HG03460 (cell line): ENCODE results near the gene IFITM5.
A peak's percentile ranks its signal among the peaks of the same experiment; 100 is the strongest.
"Not testable (repeated sequence)": the region's sequence is repeated elsewhere in the genome, so short reads cannot be mapped to it uniquely, and the experiment has no call there.

Source experiments
- ATAC-seq: cut with Tn5 transposase; IDR thresholded peaks from one replicate; pipeline ENCODE4 v1.9.1; 2021; ENCODE audit not compliant: unreplicated experiment

The IFITM5 gene

DNA sequence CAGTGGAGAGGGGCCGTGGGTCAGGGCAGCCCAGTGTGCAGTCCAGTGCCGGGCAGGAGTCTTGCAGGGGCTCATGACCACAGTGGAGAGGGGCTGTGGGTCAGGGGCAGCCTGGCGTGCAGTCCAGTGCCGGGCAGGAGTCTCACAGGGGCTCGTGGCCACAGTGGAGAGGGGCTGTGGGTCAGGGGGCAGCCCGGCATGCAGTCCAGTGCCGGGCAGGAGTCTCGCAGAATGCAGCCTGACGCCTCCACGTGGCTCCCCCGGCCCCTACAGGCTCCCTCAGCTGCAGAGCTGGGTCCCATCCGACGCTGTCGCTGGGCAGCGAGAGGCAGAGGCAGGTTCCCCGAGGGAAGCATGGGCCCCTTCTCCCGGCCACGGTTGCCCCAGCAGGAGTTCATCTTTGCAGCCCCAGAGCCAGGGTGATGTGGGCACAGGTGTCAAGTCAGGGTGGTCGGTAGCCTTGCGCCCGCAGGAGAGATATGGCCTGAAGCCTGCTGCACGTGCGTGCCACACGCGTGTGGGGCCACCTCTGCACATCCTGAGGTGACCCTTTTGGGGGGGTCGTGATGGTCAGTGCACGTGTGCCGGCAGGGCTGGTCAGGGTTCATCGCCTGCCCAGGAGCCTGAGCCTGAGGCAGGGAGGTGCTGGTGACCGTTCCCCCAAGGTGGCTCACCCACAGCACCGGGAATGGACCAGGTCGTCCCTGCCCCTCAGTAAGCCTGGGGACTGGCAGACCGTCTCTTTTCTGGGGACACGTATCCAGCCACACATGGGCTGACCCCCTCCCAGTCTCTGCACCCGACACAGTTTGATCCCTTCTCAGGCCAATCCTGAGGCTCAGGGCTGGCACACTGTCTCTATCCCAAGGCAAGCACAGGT lies 2.9 kb downstream of the IFITM5 start:
- ATAC-seq: no peak

GRCh38 chr11:295351-296170 lies 3.8 kb downstream of the IFITM5 start:
- no peak for ATAC-seq

- no peak for ATAC-seq
These were observed 4.5 kb downstream of the IFITM5 start for GRCh38 chr11:294780-295179.

- no peak for ATAC-seq
These were observed 5.3 kb downstream of the IFITM5 start for GRCh38 chr11:293852-294661.

DNA sequence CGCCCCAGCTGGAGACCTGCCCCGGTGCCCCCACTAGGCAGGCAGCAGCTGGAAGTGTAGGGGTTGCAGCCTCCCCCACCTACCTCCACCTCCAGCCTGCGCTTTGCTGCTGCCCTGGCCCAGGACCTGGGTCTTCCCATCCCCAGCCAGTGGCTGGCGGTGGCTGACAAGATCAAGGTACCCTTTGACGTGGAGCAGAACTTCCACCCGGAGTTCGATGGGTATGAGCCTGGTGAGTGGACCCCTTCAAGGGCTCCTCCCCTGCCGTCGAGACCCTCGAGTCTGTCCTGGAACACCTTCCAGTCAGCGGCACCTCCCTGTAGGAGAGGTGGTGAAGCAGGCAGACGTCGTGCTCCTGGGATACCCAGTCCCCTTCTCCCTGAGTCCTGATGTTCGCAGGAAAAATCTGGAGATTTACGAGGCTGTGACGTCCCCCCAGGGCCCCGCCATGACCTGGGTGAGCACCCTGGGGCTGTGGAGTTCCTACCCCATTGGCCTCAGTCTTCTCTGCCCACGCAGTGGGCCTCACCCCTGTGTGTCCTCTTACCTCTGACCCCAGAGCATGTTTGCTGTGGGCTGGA lies 6.0 kb downstream of the IFITM5 start:
- ATAC-seq: no peak

DNA sequence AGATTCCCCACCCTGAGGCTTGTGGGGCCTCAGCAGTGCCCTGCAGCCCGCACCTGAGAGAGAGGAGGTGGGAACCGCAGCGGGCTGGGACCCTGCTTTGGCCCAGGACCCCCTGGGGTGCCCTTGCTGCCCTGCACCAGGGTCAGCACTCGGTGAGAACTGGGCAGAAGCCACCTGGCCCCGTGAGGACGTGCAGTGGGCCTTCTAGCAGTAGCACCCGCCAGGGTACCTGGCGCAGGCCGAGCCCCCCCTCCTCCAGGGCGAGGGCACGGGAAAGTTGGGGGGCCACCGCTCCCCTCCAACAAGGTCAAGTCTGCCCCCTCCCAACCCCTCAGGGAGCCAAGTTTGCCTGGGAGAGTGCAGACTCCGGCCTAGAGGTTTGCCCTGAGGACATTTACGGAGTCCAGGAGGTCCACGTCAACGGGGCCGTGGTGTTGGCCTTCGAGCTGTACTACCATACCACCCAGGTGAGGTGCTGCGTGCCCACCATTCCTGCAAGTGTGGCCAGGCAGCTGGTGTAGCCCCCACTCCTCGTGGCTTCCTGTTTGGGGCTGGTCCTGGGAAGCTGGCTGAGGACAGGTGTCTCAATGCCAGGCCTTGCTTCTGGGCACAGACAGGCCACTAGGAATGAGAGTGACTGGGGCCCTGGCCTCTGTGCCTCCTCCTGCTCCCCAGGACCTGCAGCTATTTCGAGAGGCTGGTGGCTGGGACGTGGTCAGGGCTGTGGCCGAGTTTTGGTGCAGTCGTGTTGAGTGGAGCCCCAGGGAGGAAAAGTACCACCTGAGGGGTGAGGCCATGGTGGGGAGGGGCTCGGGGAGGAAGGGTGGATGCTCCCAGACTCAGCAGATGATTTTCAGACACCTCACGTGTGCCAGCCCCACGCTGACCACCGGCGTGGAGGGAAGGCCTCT lies 6.9 kb downstream of the IFITM5 start:
- ATAC-seq: no peak

DNA sequence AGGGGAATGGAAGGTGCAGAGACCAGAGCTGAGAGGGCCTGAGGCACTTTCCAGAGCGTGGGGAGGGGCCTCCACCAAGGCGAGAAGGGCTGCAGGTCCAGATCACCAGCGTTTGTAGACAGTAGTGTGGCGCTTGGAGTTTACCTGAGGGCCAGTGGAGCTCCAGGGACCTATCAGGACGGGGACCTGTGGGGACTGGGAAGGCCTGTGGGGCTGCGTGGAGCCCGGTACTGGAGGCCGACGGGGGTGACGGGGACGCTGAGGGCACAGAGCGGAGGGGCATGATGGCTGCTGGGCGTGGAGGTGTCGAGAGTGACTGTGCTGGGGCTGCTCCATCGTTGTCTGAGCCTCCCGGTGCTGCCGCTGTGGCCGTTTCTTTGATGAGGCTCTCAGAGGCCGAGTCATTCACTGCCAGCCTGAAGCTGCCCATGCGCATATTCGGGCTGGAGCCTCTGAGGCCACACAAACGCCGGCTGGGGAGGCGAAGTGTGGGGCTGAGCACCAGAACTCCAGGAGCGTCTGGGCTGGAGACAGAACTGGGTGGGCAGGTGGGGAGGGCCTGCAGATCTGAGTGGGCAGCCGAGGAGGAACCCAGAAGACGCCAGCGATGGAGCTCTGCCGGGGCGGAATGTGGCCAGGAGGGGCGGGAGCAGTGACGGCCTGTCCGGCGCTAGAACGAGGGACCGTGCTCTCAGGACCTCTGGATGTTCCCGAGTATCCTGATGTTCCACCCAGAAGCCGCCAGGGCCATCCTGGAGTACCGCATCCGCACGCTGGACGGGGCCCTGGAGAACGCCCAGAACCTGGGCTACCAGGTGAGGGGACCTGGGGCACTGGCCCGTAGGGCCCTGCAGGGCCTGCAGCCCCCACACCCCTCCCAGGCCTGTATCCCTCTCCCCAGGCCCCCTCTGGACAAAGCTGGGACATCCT lies 7.8 kb downstream of the IFITM5 start:
- ATAC-seq: no peak

DNA sequence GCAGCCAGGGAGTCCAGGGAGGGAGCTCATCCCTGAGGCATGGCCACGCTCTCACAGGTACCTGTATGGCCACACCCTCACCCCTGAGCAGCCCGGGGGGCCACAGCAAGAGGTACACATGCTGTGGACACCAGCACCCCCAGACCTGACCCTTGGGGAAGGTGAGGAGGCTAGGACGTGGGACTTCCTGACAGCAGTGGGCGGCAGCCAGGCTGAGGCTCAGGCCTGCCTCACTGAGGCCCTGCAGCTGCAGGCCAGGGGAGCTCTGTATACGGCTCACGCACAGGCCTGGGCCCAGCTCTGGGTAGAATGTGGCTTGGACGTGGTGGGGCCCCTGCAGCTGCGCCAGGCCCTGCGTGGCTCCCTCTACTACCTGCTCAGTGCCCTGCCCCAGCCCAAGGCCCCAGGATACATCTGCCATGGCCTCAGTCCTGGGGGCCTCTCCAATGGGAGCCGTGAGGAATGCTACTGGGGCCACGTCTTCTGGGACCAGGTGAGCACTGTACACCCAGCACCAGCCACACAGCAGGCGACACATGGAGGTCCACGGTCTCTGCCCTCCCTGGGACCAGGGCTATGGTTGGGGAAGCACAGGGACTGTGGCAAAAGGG lies 8.6 kb downstream of the IFITM5 start:
- no peak for ATAC-seq

DNA sequence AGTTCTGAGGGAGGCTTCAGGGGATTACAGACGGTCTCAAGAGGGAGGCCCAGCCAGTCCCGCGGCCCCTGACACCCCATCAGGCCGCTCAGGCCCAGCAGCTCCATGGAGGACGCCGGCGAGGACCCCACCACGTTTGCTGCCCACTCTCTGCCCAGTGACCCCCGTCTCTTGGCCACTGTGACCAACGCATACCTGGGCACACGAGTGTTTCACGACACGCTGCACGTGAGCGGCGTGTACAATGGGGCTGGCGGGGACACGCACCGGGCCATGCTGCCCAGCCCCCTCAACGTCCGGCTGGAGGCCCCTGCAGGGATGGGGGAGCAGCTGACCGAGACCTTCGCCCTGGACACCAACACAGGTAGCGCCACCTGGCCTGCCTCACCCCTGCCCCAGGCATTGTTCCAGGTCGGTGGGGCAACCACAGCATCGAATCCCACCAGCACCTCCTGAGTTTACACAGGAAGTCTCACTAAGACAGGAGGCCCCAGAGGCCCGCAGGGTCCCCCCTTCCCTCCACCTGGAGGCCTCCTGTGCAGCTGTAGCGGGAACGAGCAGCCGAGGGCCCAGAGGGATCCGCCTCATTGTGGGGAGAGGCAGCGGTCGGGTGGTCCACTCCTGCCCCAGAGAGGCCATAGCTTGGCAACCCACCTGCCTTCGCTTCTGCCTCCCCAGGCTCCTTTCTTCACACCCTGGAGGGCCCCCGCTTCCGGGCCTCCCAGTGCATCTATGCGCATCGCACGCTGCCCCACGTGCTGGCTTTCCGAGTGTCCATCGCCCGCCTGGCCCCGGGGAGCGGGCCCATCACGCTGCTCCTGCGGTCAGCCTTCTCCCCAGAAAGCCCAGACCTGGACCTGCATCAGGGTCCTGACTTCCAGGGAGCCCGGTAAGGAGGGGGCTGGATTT lies 9.4 kb downstream of the IFITM5 start:
- ATAC-seq: no peak

GRCh38 chr11:289398-289711 lies 10.0 kb downstream of the IFITM5 start:
- ATAC-seq: no peak

- ATAC-seq: peak; percentile 77
These were observed 10.6 kb downstream of the IFITM5 start, which contains the start of gene PGGHG for GRCh38 chr11:288478-289397. TSS of gene PGGHG (plus strand) at chr11:289126. CDS start at chr11:289817, 691 bp downstream.

GRCh38 chr11:287821-288477 lies 11.4 kb downstream of the IFITM5 start:
- ATAC-seq: no peak

DNA sequence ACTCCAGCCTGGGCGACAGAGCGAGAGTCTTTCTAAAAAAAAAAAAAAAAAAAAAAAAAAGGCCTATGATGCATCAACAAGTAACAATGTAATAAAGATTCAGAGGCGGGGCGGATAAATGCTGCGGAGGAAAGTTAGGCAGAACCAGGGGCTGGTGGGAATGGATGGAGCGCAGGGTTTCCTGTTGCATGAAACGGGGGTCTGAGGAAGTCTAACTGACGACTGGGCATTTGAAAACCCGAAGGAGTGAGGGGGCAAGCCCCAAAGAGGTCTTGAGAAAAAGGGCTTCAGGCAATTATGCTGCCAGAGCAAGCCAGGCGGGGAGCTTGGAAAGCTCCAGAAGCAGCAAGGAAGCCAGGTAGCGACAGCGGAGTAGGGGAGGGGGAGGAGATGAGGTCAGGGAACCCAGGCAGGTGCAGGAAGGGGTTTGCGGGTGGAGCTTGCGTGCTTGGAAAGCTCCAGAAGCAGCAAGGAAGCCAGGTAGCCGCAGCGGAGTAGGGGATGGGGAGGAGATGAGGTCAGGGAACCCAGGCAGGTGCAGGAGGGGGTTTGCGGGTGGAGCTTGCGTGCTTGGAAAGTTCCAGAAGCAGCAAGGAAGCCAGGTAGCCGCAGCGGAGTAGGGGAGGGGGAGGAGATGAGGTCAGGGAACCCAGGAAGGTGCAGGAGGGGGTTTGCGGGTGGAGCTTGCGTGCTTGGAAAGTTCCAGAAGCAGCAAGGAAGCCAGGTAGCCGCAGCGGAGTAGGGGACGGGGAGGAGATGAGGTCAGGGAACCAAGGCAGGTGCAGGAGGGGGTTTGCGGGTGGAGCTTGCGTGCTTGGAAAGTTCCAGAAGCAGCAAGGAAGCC lies 12.1 kb downstream of the IFITM5 start:
- not testable (repeated sequence) for ATAC-seq

GRCh38 chr11:285894-286220 lies 13.5 kb downstream of the IFITM5 start:
- no peak for ATAC-seq
